Esophagus (tissue), 2 donors: Measurements from ENCODE around the gene PPP1R7. TPM values are rescaled to one million over a fixed set of nuclear protein-coding genes. Genes with fewer than 3 reads are reported as not detected.
"Not testable (repeated sequence)": the region's sequence is repeated elsewhere in the genome, so short reads cannot be mapped to it uniquely, and the experiment has no call there.

ENCODE experiments used
- H3K27ac ChIP-seq, 2 donors: one replicate each; pipeline ENCODE4 v1.5.1; 2013; ENCODE audit warnings: low read depth in 2 of 2, mild to moderate bottlenecking in 2 of 2, inconsistent platforms in 1 of 2, low read length in 1 of 2, moderate library complexity in 1 of 2
- H3K27me3 ChIP-seq, 2 donors: one replicate each; pipeline ENCODE4 v1.6.1; 2013; ENCODE audit warnings: low read length in 2 of 2, control low read depth in 1 of 2, mild to moderate bottlenecking in 1 of 2; ENCODE audit not compliant: insufficient read depth in 2 of 2, control insufficient read depth in 1 of 2
- H3K36me3 ChIP-seq, 2 donors: one replicate each; pipeline ENCODE4 v1.6.1; 2013; ENCODE audit warnings: low read length in 1 of 2; ENCODE audit not compliant: control insufficient read depth in 2 of 2, insufficient read depth in 2 of 2
- H3K4me1 ChIP-seq, 2 donors: one replicate each; pipeline ENCODE4 v1.6.1; 2013; ENCODE audit warnings: low read length in 1 of 2; ENCODE audit not compliant: control insufficient read depth in 2 of 2, insufficient read depth in 2 of 2
- H3K4me3 ChIP-seq, 2 donors: one replicate each; pipeline ENCODE4 v1.5.1; 2013; ENCODE audit warnings: low read length in 2 of 2, mild to moderate bottlenecking in 2 of 2, low read depth in 1 of 2, moderate library complexity in 1 of 2
- H3K9me3 ChIP-seq, 2 donors: one replicate each; pipeline ENCODE4 v1.6.1; 2013; ENCODE audit warnings: mild to moderate bottlenecking in 2 of 2, low read depth in 1 of 2, low read length in 1 of 2, moderate library complexity in 1 of 2; ENCODE audit not compliant: control insufficient read depth in 2 of 2, insufficient read depth in 1 of 2
- WGBS, 2 donors: extraction: QIAGEN DNeasy Blood & Tissue Kit; methylation state at CpG; one replicate each; pipeline ENCODE4 v1.1.7; 2013; 5-methylcytosine and 5-hydroxymethylcytosine counted together
- polyA plus RNA-seq, 2 donors: library from polyadenylated mRNA; stranded (reverse); fragments of 200-250 nt; gene quantifications; one replicate each; pipeline ENCODE4 v1.2.3, GENCODE V29; 2013
- donor health status: healthy with polysubstance abuse.
- donor health status: Bipolar disorder and iron deficiency.

Gene PPP1R7, protein sequence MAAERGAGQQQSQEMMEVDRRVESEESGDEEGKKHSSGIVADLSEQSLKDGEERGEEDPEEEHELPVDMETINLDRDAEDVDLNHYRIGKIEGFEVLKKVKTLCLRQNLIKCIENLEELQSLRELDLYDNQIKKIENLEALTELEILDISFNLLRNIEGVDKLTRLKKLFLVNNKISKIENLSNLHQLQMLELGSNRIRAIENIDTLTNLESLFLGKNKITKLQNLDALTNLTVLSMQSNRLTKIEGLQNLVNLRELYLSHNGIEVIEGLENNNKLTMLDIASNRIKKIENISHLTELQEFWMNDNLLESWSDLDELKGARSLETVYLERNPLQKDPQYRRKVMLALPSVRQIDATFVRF
- polyA plus RNA-seq, result 10 to 100 TPM; 74.3 to 78.2 TPM

DNA sequence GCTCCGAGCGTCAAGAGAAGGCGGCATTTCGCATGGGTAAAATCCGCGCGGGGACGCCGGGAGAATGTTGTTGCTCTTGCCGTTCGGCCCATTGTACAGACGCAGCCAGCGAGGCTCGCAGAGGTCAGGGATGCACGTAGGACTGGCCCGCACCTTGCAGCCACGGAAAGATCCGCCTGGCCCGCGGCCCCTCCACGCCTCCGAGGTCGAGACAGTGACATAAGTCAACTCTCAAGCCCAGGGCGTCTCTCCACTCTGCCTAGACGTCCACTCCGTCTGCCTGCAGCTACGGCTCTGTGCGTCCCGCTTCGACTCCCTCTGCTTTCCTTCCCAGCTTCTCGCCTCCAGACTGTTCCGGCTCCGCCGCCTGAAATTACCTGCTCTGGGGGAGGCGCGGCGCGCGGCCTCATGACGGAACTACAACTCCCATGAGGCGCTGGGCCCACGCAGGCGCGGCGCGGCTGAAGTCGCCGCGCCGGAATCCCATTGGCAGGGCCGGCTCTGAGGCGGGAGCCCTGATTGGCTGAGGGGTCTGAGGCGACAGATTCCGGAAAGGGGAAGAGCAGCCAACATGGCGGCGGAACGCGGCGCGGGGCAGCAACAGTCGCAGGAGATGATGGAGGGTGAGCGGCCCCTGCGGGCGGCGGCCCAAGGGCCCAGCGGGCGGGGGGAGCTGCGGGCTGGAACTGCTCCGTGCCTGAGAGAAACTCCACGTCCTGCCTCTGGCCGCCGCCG is at the start of gene PPP1R7:
Gene PPP1R7, plus strand, starts transcription at position 543 of the 735 bp plus-strand sequence. Its CDS starts 29 bp downstream, at position 572.
- H3K9me3 ChIP-seq, result no peaks in the 10 kb centered on the region
- H3K27me3 ChIP-seq, result no peaks in the 10 kb centered on the region
- peak within 1 kb of the TSS; percentile 79 to 83 for H3K27ac ChIP-seq
- WGBS, 2 donors, result 0% methylated on average over 73 of the region's 73 CpGs
- peaks cover 0 to 10% of the 10 kb centered on the region in 2 donors for H3K36me3 ChIP-seq
- H3K4me1 ChIP-seq, result peaks cover 0 to 9% of the 10 kb centered on the region in 2 donors
- peak within 1 kb of the TSS; percentile 74 to 89 for H3K4me3 ChIP-seq

DNA sequence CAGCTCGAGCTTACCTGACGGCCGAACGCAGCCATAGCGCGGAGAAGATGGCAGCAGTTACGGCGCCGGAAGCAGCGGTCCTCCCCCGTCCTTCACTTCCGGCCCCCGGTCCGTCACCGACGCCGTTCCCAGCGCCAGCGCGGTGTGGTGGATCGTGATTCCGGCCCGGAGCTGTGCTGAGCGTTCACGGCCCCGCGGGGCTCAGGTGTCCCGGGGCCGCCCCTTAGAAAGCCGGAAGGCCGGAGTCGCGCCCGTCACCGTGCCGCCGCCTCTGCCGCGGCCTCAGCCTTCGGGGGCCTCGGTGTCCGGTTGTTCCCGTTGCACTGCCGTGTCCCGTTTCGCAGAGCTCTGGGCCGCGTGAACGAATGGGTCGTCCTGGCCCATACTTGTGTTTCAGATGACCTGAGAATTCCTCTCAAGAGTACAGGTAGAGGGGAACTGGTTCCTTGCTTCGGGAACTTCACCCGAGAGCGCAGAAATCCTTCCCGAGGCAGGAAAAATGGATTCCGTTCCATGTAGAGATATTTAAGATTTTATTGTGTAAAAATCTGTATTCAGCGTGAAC is 47.9 kb upstream of the PPP1R7 start, which contains the start of gene MTERF4:
Gene MTERF4, minus strand, starts transcription at position 49 of the 565 bp plus-strand sequence. Its CDS starts 14 bp downstream, at position 35.
- no peaks in the 10 kb centered on the region for H3K27me3 ChIP-seq
- H3K27ac ChIP-seq, result peak within 1 kb of the TSS; percentile 89 to 96
- peaks cover 0 to 5% of the 10 kb centered on the region in 2 donors for H3K4me1 ChIP-seq
- no peaks in the 10 kb centered on the region for H3K9me3 ChIP-seq
- H3K4me3 ChIP-seq, result peak within 1 kb of the TSS; percentile 92
- H3K36me3 ChIP-seq, result peaks cover 0 to 11% of the 10 kb centered on the region in 2 donors
- 0 to 1% methylated on average over 53 to 56 of the region's 56 CpGs for WGBS, 2 donors

DNA sequence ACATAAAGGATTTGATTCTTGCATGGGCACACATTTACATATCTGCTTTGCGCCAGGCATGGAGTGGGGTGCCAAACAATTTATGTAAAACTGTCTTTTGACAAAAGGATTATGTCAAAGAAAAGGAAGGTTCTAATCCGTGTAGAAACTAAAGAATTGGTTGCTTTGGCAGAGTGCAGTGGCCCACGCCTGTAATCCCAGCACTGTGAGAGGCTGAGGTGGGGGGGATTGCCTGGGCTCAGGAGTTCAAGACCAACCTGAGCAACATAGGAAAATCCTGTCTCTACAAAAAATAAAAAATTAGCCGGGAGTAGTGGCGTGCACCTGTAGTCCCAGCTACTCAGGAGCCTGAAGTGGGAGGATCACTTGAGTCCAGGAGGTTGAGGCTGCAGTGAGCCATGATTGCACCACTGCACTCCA is 47.1 kb upstream of the PPP1R7 start:
- H3K27ac ChIP-seq, result peak overlapping the region; percentile 80 to 89
- WGBS, 2 donors, result 26 to 27% methylated on average over 5 of the region's 5 CpGs

DNA sequence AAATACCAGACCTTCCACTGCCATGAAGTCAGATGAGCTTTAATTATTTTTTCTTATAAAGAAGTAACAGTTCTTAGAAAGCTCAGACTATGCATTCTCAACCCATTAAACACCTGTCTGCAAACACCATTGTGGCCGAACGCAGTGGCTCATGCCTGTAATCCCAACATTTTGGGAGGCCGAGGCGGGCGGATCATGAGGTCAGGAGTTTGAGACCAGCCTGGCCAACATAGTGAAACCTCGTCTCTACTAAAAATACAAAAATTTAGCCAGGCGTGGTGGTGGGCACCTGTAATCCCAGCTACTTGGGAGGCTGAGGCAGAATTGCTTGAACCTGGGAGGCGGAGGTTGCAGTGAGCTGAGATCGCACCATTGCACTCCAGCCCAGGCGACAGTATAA is 45.7 kb upstream of the PPP1R7 start:
- H3K4me3 ChIP-seq, H3K27me3 ChIP-seq, H3K27ac ChIP-seq, H3K4me1 ChIP-seq, H3K9me3 ChIP-seq, H3K36me3 ChIP-seq: not testable (repeated sequence)
- WGBS, 2 donors, result 95 to 97% methylated on average over 10 of the region's 10 CpGs

More for the DNA sequence above, 47.1 kb upstream of the PPP1R7 start:
- H3K4me3 ChIP-seq, result peak overlapping the region in 1 of 2 donors; percentile 92
- no peaks in the 10 kb centered on the region for H3K9me3 ChIP-seq
- peaks cover 0 to 11% of the 10 kb centered on the region in 2 donors for H3K36me3 ChIP-seq
- no peaks in the 10 kb centered on the region for H3K27me3 ChIP-seq
- peaks cover 0 to 5% of the 10 kb centered on the region in 2 donors for H3K4me1 ChIP-seq

DNA sequence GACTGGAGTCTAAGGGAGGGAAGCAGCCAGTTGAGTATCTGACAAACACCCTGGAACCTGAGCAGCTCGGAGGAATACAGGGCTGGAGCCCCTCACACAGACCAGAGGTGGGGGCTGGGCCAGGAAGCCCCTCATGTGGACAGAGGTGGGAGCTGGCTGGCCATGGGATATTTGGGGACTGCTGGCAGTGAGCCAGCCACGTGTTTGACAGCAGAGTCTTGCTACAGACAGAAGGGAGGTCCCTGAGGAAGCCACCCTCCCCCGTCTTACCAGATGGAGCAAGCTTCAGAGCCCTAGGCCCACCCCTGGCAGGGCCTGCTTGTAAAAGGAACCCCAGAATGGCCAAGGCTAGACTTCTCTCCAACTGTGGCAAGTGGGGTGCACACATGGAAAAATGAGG is 44.6 kb upstream of the PPP1R7 start:
- Histone ChIP-seq H3K4me3 (no peak overlapping the region), H3K4me1 (peaks cover 0 to 5% of the 10 kb centered on the region in 2 donors), H3K36me3 (peaks cover 0 to 3% of the 10 kb centered on the region in 2 donors), H3K27ac (no peak overlapping the region), H3K9me3 (no peaks in the 10 kb centered on the region), H3K27me3 (no peaks in the 10 kb centered on the region)
- WGBS, 2 donors, result 59 to 60% methylated on average over 3 of the region's 3 CpGs

DNA sequence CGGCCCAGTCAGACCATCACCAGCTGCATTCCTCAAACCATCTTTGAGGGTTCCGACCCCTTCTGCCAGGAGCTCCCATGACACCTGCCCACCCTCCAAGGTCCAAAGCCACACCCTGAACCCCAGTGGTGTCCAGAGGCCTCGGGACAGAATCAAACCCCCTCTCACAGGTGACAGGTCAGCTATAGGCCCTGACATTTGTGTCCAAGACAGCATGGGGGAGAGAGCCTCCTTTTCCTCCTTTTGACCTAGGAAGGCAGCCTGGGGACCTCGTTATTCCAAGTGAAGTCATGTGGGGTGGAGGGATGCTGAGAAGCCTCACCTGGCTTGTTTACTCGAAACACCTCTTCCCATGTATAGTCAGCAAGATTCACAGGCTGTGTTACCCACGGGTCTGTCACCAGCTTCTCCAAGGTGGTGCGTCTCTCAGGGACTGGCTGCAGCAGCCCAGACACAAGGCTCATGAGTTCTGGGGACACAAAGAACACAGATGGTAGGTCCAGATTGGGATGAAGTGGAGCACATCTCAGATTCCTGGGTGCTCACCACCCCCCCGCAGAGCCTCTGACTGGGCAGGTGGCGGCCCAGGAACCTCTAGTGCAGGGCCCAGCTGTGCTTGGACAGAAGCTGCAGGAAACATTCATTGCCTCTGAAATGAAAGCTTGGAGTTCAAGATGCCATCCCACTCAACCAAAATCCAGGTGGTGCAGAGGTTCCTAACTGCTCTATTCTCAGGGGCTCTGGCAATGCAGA is 43.1 kb upstream of the PPP1R7 start:
- WGBS, 2 donors, result 92% methylated on average over 9 of the region's 9 CpGs

DNA sequence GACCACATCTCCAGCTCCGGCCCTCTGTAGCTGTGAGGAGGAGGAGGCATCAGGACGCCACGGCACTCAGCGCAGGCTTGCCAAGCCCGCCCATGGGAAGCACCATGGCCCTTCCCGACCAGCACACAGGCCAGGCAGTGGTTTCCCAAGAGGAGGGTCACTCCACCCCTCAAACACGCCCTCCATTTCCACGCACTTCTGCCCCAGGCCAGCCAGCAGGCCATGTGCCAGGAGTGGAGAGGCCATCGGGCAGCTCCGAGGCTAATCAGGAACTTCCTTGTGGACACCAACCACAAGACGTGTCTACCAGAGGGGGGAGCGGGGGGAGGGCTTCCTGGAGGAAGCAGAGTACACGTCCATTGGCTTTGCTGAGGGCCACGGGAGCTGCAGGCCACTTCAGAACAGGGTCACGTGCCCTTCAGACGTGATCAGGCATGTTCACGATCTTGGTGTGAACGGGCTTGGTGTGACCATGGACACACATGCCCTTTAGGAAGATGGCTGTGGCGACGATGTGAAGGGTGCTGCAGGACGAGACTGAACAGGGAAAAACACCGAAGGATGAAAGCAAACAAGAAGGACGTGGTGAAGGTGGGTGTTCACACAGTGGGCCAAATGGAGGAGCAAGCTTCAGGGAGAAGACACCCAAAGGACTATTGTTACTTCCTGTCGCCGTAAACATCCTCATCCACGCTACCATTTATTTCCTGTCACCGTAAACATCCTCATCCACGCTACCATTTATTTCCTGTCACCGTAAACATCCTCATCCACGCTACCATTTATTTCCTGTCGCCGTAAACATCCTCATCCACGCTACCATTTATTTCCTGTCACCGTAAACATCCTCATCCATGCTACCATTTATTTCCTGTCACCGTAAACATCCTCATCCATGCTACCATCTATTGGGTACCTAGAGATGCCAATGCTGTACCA is 41.7 kb upstream of the PPP1R7 start:
- peaks cover 0 to 2% of the 10 kb centered on the region in 2 donors for H3K4me1 ChIP-seq
- no peak overlapping the region for H3K4me3 ChIP-seq
- peak overlapping the region in 1 of 2 donors; percentile 44 for H3K27ac ChIP-seq
- no peaks in the 10 kb centered on the region for H3K9me3 ChIP-seq
- WGBS, 2 donors, result 78 to 80% methylated on average over 35 of the region's 35 CpGs
- peaks cover 0 to 7% of the 10 kb centered on the region in 2 donors for H3K36me3 ChIP-seq
- H3K27me3 ChIP-seq, result no peaks in the 10 kb centered on the region

More for the DNA sequence above, 43.1 kb upstream of the PPP1R7 start:
- Histone ChIP-seq H3K4me3 (no peak overlapping the region), H3K27me3 (no peaks in the 10 kb centered on the region), H3K4me1 (peaks cover 0 to 2% of the 10 kb centered on the region in 2 donors), H3K36me3 (peaks cover 0 to 7% of the 10 kb centered on the region in 2 donors), H3K27ac (no peak overlapping the region), H3K9me3 (no peaks in the 10 kb centered on the region)

DNA sequence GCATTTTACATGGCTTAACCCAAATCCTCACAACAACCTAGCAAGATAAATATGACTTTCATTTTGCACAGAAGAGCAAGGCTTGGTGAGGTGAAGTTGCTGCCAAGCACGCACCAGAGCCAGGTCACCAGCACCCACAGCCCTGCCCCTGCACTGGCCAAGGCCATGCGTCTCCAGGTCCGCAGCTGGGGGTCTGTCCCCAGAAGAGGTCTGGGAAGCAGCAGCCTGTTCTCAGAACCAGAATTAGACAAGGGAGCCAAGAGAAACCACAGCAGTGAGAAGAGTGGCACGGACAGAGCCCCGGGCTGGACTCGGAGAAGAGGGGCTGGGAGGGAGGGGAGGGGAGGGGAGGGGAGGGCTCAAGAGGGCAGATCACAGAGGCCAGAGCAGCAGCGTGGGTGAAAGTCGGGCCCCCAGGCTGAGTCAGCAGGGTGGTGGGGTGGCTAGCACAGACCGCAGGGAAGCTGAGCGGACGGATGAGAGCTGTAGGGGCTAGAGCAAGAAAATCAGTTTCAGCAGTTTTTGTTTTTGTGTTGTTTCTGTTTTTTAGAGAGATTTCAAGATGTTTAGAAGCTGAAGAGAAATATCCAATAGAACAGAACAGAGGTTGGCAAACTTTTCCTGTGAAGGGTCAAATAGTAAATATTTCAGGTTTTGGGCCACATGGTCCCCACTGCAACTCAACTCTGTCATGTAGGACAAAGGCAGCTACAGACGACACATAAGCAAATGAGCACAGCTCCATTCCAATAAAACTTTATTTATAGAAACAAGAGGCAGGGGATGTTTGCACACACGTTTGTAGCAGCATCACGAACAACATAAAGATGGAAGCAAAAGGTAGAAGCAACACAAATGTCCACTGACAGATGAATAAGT is 40.8 kb upstream of the PPP1R7 start:
- H3K4me1 ChIP-seq, result peaks cover 0 to 2% of the 10 kb centered on the region in 2 donors

More for the DNA sequence above, 40.8 kb upstream of the PPP1R7 start:
- Histone ChIP-seq H3K36me3 (peaks cover 0 to 7% of the 10 kb centered on the region in 2 donors), H3K27ac (peak overlapping the region in 1 of 2 donors; percentile 27), H3K9me3 (no peaks in the 10 kb centered on the region), H3K4me3 (no peak overlapping the region), H3K27me3 (no peaks in the 10 kb centered on the region)
- 82 to 86% methylated on average over 14 of the region's 14 CpGs for WGBS, 2 donors
